H9 (cell line): Measurements from ENCODE around the gene IL9. TPM values are rescaled to one million over a fixed set of nuclear protein-coding genes. Genes with fewer than 3 reads are reported as not detected.

ENCODE experiments used
- DNase-seq: peaks from one replicate; pipeline ENCODE4 v3.0.0-alpha.2; 2017
- H2AFZ ChIP-seq: one replicate; pipeline ENCODE4 v1.6.1; 2013; ENCODE audit warnings: mild to moderate bottlenecking, low read length, control low read depth, moderate library complexity
- H2AK5ac ChIP-seq: 2 replicates; pipeline ENCODE4 v1.6.1; 2013; ENCODE audit warnings: low read length, control low read depth, mixed read lengths; ENCODE audit not compliant: insufficient read length
- H2BK120ac ChIP-seq: one replicate; pipeline ENCODE4 v1.6.1; 2013; ENCODE audit warnings: low read depth, mild to moderate bottlenecking, low read length, control low read depth, inconsistent platforms; ENCODE audit not compliant: poor library complexity, severe bottlenecking
- H2BK12ac ChIP-seq: 2 replicates; pipeline ENCODE4 v1.6.1; 2013; ENCODE audit warnings: low read length, control low read depth, mixed read lengths, low read depth; ENCODE audit not compliant: insufficient read length
- H2BK15ac ChIP-seq: 2 replicates; pipeline ENCODE4 v1.6.1; 2013; ENCODE audit warnings: low read depth, low read length, control low read depth
- H2BK20ac ChIP-seq: one replicate; pipeline ENCODE4 v1.6.1; 2013; ENCODE audit warnings: low read depth, mild to moderate bottlenecking, low read length, control low read depth, inconsistent platforms; ENCODE audit not compliant: poor library complexity, severe bottlenecking
- H2BK5ac ChIP-seq: 2 replicates; pipeline ENCODE4 v1.6.1; 2013; ENCODE audit warnings: low read length, control low read depth, mixed read lengths; ENCODE audit not compliant: insufficient read length
- H3K14ac ChIP-seq: 2 replicates; pipeline ENCODE4 v1.6.1; 2013; ENCODE audit warnings: low read length, control low read depth; ENCODE audit not compliant: insufficient read depth
- H3K18ac ChIP-seq: 2 replicates; pipeline ENCODE4 v1.6.1; 2013; ENCODE audit warnings: low read depth, mild to moderate bottlenecking, mixed read lengths, low read length, control low read depth; ENCODE audit not compliant: insufficient read length
- H3K23ac ChIP-seq: 2 replicates; pipeline ENCODE4 v1.6.1; 2013; ENCODE audit warnings: low read length, control low read depth, mixed read lengths, low read depth; ENCODE audit not compliant: insufficient read length
- H3K23me2 ChIP-seq: 2 replicates; pipeline ENCODE4 v1.6.1; 2013; ENCODE audit warnings: low read depth, mild to moderate bottlenecking, mixed read lengths, low read length, control low read depth; ENCODE audit not compliant: insufficient read length, poor library complexity, severe bottlenecking
- H3K27ac ChIP-seq: 2 replicates; pipeline ENCODE4 v1.5.1; 2013; ENCODE audit warnings: low read length, control low read depth, mixed read lengths, low read depth; ENCODE audit not compliant: insufficient read length
- H3K27me3 ChIP-seq: 2 replicates; pipeline ENCODE4 v1.6.1; 2013; ENCODE audit warnings: low read length, control low read depth, inconsistent platforms; ENCODE audit not compliant: insufficient read depth
- H3K4ac ChIP-seq: 2 replicates; pipeline ENCODE4 v1.6.1; 2013; ENCODE audit warnings: low read depth, mild to moderate bottlenecking, control low read depth, inconsistent platforms, low read length, moderate library complexity
- H3K4me1 ChIP-seq: 2 replicates; pipeline ENCODE4 v1.6.1; 2013; ENCODE audit warnings: low read length, control low read depth, inconsistent platforms; ENCODE audit not compliant: insufficient read depth
- H3K4me2 ChIP-seq: 2 replicates; pipeline ENCODE4 v1.6.1; 2013; ENCODE audit warnings: low read length, control low read depth, mixed read lengths; ENCODE audit not compliant: insufficient read length, insufficient read depth
- H3K56ac ChIP-seq: 2 replicates; pipeline ENCODE4 v1.6.1; 2013; ENCODE audit warnings: low read depth, mild to moderate bottlenecking, mixed read lengths, low read length, control low read depth; ENCODE audit not compliant: insufficient read length
- H3K79me1 ChIP-seq: 2 replicates; pipeline ENCODE4 v1.6.1; 2013; ENCODE audit warnings: low read depth, mild to moderate bottlenecking, moderate library complexity, low read length, control low read depth, inconsistent platforms; ENCODE audit not compliant: insufficient read depth, poor library complexity, severe bottlenecking
- H3K79me2 ChIP-seq: 2 replicates; pipeline ENCODE4 v1.6.1; 2013; ENCODE audit warnings: low read length, control low read depth, inconsistent platforms; ENCODE audit not compliant: insufficient read depth
- H3K9ac ChIP-seq: 2 replicates; pipeline ENCODE4 v1.6.1; 2013; ENCODE audit warnings: low read length, control low read depth, mixed read lengths; ENCODE audit not compliant: insufficient read length; ENCODE audit errors: extremely low read depth
- H3K9me3 ChIP-seq: one replicate; pipeline ENCODE4 v1.6.1; 2013; ENCODE audit warnings: low read depth, low read length, inconsistent platforms; ENCODE audit not compliant: control insufficient read depth
- H3T11ph ChIP-seq: one replicate; pipeline ENCODE4 v1.6.1; 2013; ENCODE audit warnings: mild to moderate bottlenecking, low read length, control low read depth, inconsistent platforms
- H4K20me1 ChIP-seq: one replicate; pipeline ENCODE4 v1.6.1; 2013; ENCODE audit not compliant: control insufficient read depth, insufficient read length, insufficient read depth
- H4K5ac ChIP-seq: 2 replicates; pipeline ENCODE4 v1.6.1; 2013; ENCODE audit warnings: low read depth, mild to moderate bottlenecking, mixed read lengths, low read length, control low read depth; ENCODE audit not compliant: insufficient read length
- H4K8ac ChIP-seq: replicated peaks from 2 replicates; pipeline ENCODE4 v1.6.1; 2013; ENCODE audit warnings: low read length, control low read depth, mixed read lengths, low read depth; ENCODE audit not compliant: insufficient read length
- H4K91ac ChIP-seq: 2 replicates; pipeline ENCODE4 v1.6.1; 2013; ENCODE audit warnings: low read depth, mild to moderate bottlenecking, moderate library complexity, mixed read lengths, low read length, control low read depth; ENCODE audit not compliant: insufficient read length
- H3K27ac Mint-ChIP-seq, 3 experiments: 2 replicates in 2 of 3; 3 replicates in 1 of 3; pipeline ENCODE4 v1.8.0; 2020 to 2021; ENCODE audit warnings: mixed read lengths in 3 of 3, mild to moderate bottlenecking in 1 of 3, moderate library complexity in 1 of 3
- H3K27me3 Mint-ChIP-seq: 2 replicates; pipeline ENCODE4 v1.8.0; 2021; ENCODE audit warnings: low read depth, mild to moderate bottlenecking, moderate library complexity, mixed read lengths
- H3K36me3 Mint-ChIP-seq, 3 experiments: 2 replicates in 2 of 3; 3 replicates in 1 of 3; pipeline ENCODE4 v1.8.0; 2020 to 2021; ENCODE audit warnings: low read depth in 3 of 3, mixed read lengths in 3 of 3; ENCODE audit not compliant: insufficient read depth in 1 of 3
- H3K4me1 Mint-ChIP-seq, 2 experiments: 2 replicates each; pipeline ENCODE4 v1.8.0; 2020; ENCODE audit warnings: mixed read lengths in 2 of 2
- H3K4me3 Mint-ChIP-seq, 2 experiments: 2 replicates in 1 of 2; 3 replicates in 1 of 2; pipeline ENCODE4 v1.8.0; 2020 to 2021; ENCODE audit warnings: mild to moderate bottlenecking in 2 of 2, mixed read lengths in 2 of 2, moderate library complexity in 1 of 2
- H3K9me3 Mint-ChIP-seq, 2 experiments: 2 replicates in 1 of 2; 3 replicates in 1 of 2; pipeline ENCODE4 v1.8.0; 2020; ENCODE audit warnings: mild to moderate bottlenecking in 2 of 2, mixed read lengths in 2 of 2, moderate library complexity in 1 of 2
- total RNA-seq: library from RNA; stranded (reverse); gene quantifications from 2 replicates; pipeline ENCODE4 v1.2.1, GENCODE V29; 2021
- TF ChIP-seq, protein P1 (sequence below): fragments of 200-600 bp; sonication (generic); conservative IDR thresholded peaks from 3 replicates; pipeline ENCODE4 v1.8.0; 2021; ENCODE audit warnings: antibody characterized with exemption, mild to moderate bottlenecking

Gene IL9
- total RNA-seq, 1 experiment from 2014 or later, result not detected

GRCh38 chr5:135944564-135944963, 48.9 kb upstream of the IL9 start:
- Histone ChIP-seq H3K4me1 (no peaks in the 10 kb centered on the region), H3K4me2 (no peak overlapping the region), H2AK5ac (no peak overlapping the region), H2BK12ac (no peak overlapping the region), H3K56ac (no peak overlapping the region), H3T11ph (no peak overlapping the region), H4K91ac (no peak overlapping the region), H3K23ac (no peak overlapping the region), H3K23me2 (no peaks in the 10 kb centered on the region), H2BK20ac (no peak overlapping the region), H2BK120ac (no peak overlapping the region), H4K8ac (no peak overlapping the region), H4K20me1 (no peaks in the 10 kb centered on the region), H3K9me3 (no peaks in the 10 kb centered on the region), H3K27me3 (no peaks in the 10 kb centered on the region), H3K27ac (no peak overlapping the region), H2BK15ac (no peak overlapping the region), H3K9ac (no peak overlapping the region), H3K79me1 (no peaks in the 10 kb centered on the region), H3K79me2 (no peaks in the 10 kb centered on the region), H3K4ac (no peak overlapping the region), H2BK5ac (no peak overlapping the region), H4K5ac (no peak overlapping the region), H3K14ac (no peak overlapping the region), H2AFZ (no peak overlapping the region), H3K18ac (no peak overlapping the region)
- DNase-seq, result no peak
- H3K9me3 Mint-ChIP-seq, result no peaks in the 10 kb centered on the region
- peaks cover 5% of the 10 kb centered on the region; the same call in 1 of the 2 replicates for H3K27me3 Mint-ChIP-seq
- H3K4me1 Mint-ChIP-seq, result peaks cover 0 to 4% of the 10 kb centered on the region in 2 experiments; a peak in 3 of 4 replicates
- H3K4me3 Mint-ChIP-seq, result no peak overlapping the region
- no peaks in the 10 kb centered on the region for H3K36me3 Mint-ChIP-seq
- no peak overlapping the region for H3K27ac Mint-ChIP-seq
- TF ChIP-seq, protein P1, sequence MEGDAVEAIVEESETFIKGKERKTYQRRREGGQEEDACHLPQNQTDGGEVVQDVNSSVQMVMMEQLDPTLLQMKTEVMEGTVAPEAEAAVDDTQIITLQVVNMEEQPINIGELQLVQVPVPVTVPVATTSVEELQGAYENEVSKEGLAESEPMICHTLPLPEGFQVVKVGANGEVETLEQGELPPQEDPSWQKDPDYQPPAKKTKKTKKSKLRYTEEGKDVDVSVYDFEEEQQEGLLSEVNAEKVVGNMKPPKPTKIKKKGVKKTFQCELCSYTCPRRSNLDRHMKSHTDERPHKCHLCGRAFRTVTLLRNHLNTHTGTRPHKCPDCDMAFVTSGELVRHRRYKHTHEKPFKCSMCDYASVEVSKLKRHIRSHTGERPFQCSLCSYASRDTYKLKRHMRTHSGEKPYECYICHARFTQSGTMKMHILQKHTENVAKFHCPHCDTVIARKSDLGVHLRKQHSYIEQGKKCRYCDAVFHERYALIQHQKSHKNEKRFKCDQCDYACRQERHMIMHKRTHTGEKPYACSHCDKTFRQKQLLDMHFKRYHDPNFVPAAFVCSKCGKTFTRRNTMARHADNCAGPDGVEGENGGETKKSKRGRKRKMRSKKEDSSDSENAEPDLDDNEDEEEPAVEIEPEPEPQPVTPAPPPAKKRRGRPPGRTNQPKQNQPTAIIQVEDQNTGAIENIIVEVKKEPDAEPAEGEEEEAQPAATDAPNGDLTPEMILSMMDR, result no peak
